DMS53 treated with DMSO at 0.1 percent for 48 hours (cell line): ENCODE results near the gene MARK3.
A peak's percentile ranks its signal among the peaks of the same experiment; 100 is the strongest.

Experiments
- DNase-seq: peaks from one replicate; lab custom pipeline; 2025; ENCODE audit not compliant: unreplicated experiment; lab: John Stamatoyannopoulos, UW

Gene MARK3

DNA sequence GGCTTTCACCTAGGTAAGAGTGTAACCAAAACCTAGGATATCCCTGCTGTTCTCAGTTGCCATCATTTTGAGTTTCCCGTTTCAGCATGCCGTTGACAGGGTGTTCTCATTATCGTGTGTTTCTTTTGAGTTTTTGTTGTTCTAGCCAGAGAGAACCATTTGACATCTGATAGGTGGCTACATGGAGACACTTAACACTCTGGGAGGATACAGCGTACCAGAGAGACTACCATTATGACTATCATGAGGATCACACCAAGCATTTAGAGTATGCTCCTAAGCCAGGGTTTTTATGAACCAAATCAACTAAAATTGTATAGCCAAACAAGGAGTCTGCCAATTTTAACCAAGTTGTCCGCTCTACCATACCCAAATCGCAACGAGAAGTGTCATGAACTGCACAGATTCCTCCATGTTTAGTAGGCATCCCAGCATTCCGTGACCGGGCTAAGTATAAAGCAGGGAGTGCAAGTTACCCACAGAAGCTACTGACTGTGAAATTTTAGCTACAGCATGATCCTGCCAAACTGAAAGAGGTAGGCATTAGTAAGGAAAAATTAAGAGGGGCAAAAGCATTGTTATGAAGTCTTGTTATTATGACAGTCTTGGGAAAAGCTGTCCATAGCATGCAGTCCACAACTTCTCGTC, 48.8 kb downstream of the MARK3 start:
- no peak for DNase-seq

- DNase-seq = no peak
Observed at GRCh38 chr14:103434868-103435442, 49.7 kb downstream of the MARK3 start.

GRCh38 chr14:103436533-103436932, 51.3 kb downstream of the MARK3 start:
- DNase-seq = no peak

DNA sequence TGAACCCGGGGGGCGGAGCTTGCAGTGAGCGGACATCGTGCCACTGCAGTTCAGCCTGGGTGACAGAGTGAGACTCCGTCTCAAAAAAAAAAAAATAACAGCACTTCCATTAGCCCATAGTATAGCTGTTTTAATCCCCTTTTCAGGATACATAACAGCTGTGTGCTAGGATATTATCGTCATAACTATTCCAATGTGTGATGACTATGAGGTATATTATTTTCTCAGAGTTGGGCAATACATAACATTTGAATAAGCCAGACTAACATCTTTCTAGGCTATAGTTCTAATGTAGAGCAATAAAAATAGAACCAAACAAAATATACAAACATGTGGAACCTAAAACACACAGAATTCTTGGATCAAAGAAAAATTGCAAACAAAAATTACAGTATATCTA, 57.1 kb downstream of the MARK3 start:
- DNase-seq = no peak

DNA sequence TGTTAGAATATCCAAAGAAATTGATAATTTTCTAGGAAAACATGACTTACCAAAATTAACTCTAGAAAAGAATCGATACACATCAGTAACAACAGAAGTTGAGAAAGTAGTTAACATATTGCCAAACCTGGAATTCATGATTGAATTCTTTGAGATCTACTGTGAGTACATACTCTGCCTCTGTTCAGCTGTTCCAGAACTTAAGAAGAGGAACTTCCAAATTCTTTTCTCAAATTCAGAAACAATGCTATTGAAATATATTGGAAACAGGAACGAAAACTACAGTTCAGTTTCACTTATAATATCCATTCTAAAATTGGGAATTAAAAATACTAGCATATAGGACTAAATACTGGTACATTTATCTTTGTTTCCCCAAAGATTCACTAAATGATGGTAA, 57.9 kb downstream of the MARK3 start:
- no peak for DNase-seq

GRCh38 chr14:103444837-103445524, 59.8 kb downstream of the MARK3 start:
- DNase-seq = peak; percentile 38

- no peak for DNase-seq
Observed at GRCh38 chr14:103445806-103446205, 60.6 kb downstream of the MARK3 start.

GRCh38 chr14:103448097-103448496, 62.9 kb downstream of the MARK3 start:
- DNase-seq = no peak

GRCh38 chr14:103449634-103450161, 64.5 kb downstream of the MARK3 start:
- DNase-seq = no peak

DNA sequence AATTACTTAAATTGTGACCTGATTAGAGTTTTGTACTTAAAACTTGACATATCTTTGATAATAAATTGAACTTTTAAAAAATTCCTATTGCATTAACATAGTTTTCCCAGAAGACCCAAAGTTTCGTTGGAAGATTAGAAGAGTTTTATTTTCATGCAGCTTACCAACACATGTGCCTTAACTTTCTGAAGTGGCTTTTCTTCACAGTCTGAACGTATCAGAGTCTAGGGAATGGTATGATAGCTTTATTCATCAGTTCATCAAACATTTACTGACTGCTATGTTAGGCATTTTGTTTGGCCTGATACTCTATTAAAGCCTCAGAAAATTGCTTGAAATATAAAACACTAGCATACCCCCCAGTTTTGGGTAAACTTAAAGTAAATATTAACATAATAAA, 65.2 kb downstream of the MARK3 start:
- DNase-seq = no peak

DNA sequence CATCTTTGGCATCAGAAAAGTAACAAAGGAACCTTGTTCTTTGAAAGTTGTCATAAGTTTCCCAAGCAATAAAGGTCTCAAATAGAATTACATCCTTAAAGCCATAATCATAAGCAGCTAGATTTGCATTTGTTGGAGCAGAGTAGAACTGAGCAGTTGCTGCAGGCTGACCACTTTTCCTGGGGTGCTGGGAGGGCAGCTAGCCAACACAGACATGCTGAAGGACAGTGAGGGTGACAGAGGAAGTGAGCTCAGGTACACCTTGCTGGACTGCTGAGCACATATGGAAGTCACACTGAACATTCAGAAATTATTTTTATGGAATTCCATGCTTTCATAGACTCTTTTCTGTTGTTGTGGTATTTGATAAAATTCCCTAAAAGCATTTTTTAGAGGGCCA, 66.2 kb downstream of the MARK3 start:
- DNase-seq = no peak

- no peak for DNase-seq
Observed at GRCh38 chr14:103453791-103454190, 68.6 kb downstream of the MARK3 start.

- no peak for DNase-seq
Observed at GRCh38 chr14:103456167-103456835, 71.1 kb downstream of the MARK3 start.

- no peak for DNase-seq
Observed at GRCh38 chr14:103460415-103460814, 75.2 kb downstream of the MARK3 start.

- DNase-seq = no peak
Observed at GRCh38 chr14:103463149-103463548, 77.9 kb downstream of the MARK3 start.

DNA sequence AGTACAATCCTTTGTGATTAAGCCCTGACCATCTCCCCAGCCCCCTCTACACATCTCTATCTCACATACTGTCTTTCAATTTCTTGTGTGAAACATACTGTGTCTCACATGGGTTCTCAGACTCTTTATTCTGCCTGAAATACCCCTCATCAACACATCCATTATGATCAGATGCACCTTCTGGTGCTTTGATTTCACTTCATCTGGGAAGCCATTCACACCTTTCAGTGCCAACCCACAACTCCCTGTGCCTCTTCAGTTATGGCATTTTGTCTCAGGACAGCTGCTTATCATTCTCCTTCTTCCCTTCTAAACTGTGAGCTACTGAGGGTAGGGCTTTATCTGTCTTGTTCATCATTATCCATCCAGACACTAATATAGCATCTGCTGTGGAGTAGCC, 78.6 kb downstream of the MARK3 start:
- no peak for DNase-seq

GRCh38 chr14:103472939-103473338, 87.7 kb downstream of the MARK3 start:
- DNase-seq = no peak

DNA sequence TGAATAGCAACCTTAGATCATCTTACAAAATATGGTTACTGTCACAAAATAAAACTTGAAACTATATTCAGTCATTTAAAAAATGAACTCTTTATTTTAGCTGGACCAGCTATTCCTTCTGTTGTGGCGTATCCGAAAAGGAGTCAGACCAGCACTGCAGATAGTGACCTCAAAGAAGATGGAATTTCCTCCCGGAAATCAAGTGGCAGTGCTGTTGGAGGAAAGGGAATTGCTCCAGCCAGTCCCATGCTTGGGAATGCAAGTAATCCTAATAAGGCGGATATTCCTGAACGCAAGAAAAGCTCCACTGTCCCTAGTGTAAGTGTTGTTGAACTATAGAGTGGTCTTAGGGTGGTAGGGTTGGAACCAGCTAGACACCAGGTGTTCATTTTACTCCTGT, 89.7 kb downstream of the MARK3 start:
- DNase-seq = no peak

- DNase-seq = no peak
Observed at GRCh38 chr14:103476065-103476464, 90.8 kb downstream of the MARK3 start.

DNA sequence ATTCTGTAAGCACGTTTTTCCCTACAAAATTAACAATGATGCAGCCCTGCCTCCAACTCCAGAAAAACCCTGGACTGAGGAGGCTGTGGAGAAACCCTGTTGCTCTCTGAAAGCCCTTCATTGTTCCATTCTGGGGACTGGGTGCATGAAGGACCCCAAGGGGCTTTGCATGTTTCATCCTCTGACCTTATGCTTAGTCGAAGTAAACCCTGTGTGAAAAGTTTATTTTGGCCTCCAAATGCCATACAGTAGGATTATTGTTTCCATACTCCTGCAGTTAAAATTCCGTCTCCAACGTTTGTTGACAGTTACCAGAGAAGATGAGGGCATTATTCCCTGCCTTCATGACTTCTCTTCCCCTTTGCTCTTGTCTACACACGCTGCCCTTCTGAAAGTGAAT, 91.4 kb downstream of the MARK3 start:
- DNase-seq = no peak

GRCh38 chr14:103480595-103480994, 95.4 kb downstream of the MARK3 start:
- no peak for DNase-seq

DNA sequence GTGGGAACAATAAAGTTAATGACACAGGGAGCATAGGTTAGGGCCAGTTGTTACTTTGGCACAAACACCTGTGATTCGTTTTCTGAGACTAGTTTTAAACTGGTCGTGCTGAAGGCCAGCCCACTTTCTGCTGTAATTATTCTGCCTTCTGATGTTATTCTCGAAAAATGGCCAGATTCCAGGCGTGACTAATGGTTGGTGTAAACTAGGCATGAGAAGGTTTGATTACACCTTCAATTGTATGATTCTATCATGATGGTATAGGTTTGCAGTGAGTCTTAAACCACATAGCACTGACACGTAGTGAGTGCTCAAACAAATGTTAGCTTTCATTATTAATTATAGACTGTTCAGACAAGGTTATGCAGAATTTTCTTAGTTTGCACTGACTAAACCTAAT, 98.4 kb downstream of the MARK3 start:
- no peak for DNase-seq
